DMS79 (cell line): ENCODE results near the gene ANKRD28.

Source experiments
- DNase-seq: peaks from one replicate; lab custom pipeline; 2025; lab: John Stamatoyannopoulos, UW

ANKRD28 gene

DNA sequence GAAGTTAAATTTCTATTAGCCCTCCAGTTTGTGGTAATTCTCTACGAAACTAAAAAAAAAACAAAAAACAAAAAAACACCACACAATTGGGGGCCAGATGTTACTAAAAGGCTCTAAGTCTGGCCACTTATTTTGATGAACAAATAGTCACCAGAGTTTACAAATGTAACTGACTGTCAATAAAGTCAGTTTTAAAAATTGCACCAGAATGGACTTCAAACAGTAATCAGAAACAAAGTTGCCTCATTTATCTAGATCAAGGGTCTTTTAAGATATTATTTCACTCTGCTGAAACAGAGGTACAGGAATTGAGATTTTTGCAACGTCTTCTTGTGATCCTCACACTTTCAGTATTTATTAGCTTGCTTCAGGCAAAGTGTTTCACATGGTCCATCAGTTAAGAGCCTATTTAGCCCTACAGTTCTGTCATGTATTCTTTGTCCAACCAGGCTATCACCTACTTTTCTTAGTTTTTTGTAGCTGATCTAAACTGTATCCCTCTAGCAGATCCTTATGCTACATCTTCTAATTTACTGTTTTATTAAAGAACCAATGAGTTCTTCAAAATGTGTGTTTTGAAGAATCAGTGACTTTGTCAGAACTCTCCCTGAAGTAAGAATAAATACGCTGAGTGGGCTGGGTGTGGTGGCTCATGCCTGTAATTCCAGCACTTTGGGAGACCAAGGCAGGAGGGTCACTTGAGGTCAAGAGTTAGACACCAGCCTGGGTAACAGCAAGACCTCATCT lies 74.7 kb downstream of the ANKRD28 start:
- DNase-seq, result no peak

DNA sequence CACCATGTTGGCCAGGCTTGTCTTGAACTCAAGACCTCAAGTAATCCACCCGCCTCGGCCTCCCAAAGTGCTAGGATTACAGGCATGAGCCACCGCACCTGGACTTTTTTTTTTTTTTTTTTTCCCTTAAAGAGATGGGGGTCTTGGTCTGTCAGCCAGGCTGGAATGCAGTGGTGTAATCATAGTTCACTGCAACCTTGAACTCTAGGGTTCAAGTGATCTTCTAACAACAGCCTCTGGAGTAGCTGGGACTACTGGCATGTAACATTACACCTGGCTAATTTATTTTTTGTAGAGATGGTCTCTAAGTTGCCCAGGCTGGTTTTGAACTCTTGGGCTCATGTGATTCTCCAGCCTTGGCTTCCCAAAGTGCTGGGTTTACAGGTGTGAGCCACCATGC lies 81.6 kb downstream of the ANKRD28 start:
- no peak for DNase-seq

DNA sequence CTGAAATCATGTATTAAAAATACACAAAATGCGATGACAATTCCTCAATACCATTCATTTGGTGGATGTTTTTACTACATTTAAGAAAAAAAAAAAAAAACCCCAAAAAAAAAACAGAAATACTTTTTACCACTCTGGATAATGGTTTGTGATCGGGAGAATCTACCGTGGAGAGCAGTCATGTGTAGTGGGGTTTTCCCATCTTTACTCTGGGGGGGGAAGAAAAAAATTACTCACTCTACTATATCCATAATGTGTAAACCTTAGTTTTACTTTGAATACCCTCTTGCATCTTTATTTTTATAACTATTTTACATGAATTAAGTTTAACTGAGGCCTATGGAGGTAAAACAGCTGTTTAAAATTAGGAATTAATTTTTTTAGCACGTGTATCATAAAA lies 83.3 kb downstream of the ANKRD28 start:
- no peak for DNase-seq

DNA sequence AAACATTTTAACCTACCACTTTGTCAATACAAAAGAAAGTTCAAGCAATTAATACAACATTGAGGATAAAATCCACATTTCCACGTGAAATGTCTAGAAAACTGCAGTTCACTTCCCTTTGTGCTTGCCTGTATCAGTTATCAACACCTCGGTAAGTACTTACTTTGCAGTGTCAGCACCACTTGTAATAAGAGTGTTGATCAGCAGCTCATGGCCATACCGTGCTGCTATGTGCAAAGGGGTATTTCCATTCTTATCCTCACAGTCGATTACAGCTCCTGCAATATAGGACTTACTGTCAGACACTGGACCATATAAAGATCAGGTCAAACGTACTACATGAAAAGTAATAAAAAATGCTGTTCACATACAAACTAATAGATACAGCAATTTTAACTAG lies 84.4 kb downstream of the ANKRD28 start:
- DNase-seq, result no peak

DNA sequence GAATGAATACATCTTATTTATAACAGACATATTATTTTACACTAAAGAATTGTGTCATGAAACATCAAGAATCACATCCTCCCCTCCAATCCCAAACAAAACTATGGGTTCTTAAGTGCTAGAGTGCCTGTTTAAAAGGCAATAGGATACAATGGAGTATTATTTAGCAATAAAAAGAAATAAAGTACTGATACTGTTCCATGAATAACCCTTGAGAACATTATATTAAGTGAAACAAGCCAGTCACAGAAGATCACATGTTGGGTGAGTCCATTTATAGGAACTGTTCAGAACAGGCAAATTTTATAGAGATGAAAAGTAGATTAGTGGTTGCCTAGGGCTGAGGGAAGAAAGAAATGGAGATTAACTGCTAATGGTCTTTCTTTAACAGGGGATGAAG lies 86.5 kb downstream of the ANKRD28 start:
- DNase-seq, result no peak

DNA sequence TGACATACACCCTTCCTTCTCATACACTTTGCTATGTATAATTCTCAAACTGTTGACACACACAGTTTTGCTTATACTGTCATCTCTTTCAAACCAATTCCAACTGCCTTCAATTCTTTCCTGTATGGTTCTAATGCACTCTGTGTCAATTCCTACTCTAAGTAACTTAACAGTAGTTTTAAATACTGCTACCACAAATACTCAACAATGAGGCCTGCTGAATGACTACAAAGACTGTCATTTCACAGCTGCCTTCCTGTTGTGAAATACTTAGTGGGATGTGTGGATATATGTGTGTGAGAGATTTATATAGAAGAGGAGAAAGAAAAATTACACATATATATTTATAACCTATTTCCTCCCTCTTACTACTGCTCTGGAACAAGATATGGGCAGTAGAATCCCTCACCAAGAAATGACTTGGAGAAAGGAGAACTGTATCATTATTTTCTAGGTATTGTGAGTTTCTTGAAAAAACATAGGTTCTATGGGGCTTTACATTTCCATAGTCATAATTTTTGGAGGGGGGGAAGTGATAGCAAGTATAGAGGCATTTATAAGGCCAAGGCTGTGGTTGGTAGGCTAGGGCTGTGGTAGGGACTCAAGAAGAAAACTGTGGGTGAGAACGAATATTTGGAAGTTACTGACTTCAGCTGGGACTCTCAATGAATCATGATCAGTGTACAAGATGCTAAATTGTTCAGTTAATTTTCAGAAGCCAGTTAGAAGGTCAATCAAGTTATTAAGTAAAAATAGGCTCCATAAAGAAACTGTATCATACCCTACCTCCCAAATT lies 88.7 kb downstream of the ANKRD28 start:
- DNase-seq, result no peak

DNA sequence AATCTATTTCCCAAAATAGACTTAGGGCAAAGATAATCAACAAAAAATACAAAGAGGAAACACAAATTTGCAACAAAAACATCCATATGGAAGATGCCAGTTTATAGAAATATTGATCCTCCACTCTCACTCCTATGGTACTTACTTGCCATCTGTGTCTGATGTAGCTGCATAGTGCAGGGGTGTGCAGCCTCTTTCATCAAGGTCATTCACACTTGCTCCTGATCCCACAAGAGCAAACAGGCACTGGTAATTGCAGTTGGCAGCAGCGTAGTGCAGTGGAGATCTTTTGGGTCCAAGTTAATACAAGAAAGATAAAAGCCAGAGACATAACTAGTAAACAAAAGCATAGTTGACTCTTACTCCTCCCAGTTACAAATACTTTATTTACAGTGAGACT lies 90.0 kb downstream of the ANKRD28 start:
- DNase-seq, result no peak

DNA sequence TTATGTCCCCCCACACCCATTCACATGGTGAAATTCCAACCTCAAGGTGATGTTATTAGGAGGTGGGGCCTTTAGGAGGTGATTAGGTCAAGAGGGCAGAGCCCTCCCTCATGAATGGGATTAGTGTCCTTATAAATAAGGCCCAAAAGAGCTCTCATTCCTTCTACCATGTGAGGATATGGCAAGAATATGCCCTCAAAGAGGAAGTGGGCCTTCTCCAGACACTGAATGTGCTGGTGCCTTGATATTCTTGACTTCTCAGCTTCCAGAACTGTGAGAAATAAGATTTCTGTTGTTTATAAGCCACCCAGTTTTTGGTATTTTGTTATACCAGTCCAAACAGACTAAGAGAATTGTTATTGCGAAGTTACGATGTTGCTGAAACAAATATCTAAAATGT lies 94.4 kb downstream of the ANKRD28 start:
- no peak for DNase-seq

DNA sequence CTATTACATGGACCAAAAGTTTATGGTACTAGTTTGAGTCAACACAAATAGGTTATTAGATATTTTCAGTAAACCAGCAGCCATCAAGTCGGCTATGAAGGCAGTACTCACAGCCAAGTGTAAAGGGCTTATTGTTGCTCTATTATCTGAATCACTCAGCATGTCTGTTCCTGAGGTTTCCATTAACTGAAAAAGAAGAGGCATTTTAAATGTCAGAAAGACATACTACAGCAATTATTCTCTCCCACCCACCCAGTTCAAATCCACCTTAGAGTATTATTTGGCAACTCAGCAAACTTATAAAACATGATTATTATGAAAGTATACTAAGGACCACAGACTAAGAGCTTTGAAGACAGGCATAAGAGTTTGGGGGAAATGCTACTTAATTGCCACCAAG lies 103.2 kb downstream of the ANKRD28 start:
- DNase-seq, result no peak

DNA sequence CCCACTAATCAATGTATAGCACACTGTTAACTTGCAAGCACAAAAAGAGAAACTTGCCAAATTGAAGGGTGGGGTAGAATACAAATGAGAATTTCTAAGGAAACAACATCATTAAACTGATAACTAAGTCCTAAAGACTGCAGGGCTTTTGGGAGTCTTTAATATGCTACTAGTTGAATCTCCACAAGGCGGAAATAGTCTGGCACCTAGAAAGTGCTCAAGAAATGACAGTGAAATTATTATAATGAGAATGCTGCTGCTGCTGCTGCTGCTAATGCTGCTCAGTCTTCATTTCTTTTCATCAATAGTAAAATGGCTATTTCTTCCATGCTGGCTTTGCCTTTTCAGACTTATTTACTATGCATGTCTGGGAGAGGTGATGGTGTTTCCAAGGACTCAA lies 104.4 kb downstream of the ANKRD28 start:
- DNase-seq, result no peak

DNA sequence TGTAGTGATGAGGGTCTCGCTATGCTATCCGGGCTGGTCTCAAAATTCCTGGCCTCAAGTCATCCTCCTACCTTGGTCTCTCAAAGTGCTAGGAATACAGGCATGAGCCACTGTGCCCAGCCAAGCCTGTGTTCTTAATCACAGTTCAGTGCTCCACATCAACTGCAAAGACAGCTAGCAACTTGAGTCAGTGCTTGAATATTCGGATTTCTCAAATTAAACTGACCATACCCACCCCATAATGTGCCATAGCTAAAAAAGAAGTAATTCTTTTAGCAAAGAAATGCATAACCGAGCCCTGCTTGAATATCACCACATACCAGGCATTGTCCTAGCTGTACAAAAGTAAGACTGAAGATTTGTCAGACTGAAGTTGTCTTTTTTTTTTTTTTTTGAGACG lies 107.0 kb downstream of the ANKRD28 start:
- DNase-seq, result no peak

DNA sequence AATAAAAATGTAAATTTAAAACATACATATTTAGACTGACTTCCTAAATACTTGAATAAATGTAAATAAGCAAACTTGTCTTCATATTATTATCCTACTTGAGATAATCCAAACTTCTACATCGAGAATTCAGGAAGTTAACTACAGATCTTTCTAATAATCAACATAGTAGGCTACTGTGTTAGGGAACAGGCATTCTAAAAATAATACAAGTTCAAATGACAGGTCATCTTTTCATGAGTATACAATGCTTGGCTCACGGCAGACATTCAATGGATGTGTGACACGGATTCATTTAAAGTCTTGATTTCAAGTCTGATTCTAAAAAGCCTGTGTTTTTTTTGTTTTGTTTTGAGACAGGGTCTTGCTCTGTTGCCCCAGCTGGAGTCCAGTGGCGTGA lies 107.5 kb downstream of the ANKRD28 start:
- no peak for DNase-seq

DNA sequence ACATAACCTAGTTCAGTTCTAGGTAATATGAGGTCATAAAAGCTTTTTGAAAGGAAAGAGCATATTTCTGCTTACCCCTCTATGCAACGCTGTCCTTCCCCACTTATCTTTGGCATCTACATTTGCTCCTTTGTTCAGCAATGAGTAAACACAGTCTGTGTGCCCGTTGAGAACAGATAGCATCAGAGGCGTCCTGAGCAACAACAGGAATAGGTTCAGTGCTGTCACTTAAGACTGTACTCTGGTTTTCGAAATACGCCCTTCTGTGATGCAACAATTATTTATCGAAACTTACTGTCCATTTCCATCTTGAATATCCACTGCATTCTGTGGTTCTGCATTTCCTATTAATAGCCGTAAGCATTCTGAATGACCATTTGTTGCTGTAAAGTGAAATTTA lies 111.9 kb downstream of the ANKRD28 start:
- DNase-seq, result no peak

DNA sequence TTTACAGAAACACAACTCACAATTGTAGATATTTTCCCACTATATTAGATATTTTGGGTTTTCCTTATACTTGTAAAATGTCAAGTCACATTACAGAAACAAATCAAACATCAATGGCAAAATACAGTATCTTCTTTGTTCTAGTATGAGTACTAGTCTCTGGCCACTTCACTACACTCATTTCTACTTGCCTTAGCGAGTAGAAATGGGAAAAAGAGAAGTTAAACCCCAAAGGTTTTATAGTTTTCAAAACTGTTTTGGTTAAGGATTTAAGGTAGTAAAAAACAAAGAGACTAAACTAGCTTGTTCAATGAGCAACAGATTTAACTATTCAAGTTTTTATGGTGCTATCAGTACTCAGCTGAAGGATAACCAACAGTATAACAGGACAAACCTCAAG lies 114.5 kb downstream of the ANKRD28 start:
- DNase-seq, result no peak

DNA sequence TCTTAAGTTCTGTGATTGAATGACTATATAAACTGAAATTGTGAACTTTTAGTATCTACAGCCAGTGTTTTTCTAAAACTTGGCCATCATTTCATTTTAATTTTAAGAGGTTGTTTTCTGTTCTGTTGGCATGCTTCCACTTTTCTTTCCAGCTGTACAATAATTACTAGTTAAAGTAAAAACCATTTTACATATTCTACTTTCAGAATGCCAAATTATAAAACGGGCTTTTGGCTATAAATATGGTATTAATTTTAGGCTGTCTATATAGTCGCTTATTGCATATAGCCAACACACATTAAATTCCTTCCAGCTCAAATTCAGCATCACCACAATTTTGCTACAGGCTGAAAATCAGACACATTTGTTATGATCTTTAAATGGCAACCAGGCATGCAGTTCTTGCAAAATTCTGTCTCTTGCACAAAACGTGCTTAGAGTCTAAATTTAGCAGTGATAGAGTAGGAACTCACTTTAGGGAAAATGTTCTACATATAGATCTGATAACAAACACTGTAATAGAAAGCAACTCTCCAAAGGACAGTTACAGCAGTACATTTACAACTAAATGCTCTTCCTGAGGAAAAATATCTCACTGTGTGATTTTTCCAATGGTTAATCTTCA lies 115.1 kb downstream of the ANKRD28 start:
- no peak for DNase-seq

DNA sequence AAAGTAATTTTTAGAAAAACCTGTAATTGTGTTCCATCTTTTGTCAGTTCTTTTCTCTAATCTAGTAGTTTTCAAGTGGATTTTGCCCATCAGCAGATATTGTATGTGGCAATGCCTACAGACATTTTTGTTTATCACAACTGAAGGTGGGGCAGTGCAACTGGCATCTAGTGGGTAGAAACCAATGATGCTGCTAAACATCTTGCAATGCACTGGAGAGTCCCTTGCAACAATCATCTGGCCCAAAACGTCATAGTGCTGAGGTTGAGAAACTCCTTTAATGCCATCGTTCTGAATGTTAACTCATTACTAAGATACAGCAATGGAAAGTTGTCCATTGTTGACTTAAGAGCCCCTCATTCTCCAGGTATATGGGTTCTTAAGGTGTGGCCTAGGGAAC lies 116.1 kb downstream of the ANKRD28 start:
- DNase-seq, result no peak

DNA sequence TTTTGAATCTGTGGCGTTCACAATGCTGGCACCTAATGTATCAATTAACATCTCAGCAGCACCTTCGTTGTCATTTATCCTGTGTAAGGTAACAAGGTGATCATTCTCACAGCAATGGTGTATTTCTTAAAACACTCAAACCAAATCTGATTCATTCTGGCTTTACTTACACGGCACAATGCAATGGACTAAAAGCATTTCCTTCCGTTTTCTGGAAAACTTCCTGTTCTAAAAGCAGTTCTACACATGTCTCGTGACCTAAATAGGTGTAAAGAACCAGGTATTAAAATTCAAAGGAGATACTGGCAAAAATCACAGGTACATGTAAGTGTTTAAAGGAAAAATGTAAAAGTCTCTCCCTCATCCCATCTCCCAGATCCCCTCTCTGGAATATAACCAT lies 118.5 kb downstream of the ANKRD28 start:
- no peak for DNase-seq

DNA sequence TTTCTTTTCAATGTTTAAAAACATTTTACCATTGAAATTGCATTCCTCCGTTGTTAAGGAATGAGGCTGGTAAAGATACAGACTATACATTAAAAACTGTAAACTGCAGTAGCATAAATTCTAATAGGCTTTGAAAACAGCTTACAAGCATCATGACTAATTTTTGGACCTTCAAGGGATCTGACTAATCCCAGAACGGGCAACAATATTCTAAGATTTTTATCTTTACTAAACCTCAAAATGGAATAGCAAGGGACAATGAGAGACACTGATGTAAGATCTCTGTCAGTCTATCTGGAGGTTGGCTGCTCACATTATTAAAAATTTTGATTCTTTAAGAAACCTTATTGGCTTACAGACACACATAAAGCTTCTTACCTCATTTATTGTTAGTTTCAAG lies 121.5 kb downstream of the ANKRD28 start:
- DNase-seq, result no peak

DNA sequence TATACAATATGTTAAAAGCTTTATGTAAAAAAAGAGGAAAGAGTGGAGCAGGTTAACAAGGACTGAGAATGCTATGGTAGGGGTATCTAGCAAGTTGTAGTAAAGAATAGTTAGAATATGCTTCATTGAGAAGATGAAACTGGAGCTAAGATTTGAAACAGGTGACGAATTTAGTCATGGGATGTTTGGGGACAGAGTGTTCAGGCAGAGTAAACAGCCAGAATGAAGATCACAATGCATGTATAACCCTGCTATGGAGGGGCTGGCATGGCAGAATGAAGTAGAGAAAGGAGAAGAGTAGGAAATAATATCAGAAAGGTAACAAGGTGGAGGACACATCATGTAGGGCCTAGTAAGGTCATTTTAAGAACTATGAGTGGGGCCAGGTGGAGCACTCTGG lies 124.2 kb downstream of the ANKRD28 start:
- DNase-seq, result no peak

DNA sequence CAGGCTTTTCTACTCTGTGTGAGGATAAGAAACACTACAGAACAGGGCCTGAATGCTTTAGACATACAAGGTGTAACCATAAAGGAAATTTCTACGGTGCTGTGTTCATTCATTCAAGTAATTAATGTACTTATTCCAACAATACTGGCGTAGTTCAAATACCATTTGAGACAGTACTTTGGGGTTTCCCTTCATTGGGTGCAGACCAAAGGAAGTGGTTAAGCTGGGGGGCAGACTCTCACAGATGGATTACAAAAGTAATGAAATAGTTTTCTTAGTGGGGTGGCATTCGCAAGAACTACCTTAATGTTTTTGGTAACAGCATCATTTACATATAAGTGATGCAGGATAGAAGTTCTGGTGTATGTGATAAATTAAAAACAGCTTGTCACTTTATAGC lies 130.3 kb downstream of the ANKRD28 start:
- DNase-seq, result no peak

DNA sequence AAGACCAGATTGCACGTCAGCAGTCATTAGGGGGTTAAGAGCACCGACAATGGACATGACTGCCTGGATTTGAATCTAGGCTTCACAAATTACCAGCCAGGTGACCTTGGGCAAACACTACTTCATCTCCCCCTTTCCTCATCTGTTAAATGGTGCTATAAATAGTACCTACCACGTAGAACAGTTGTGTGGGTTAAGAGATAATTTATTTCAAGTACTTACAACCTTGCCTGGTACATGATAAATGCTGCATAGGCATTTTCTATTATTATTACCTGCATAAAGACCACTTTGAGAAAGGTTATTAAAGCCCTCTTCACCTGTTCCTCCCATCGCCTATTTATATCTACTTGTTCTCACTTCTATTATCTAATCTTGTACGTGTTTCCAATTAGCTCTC lies 131.5 kb downstream of the ANKRD28 start:
- DNase-seq, result no peak

DNA sequence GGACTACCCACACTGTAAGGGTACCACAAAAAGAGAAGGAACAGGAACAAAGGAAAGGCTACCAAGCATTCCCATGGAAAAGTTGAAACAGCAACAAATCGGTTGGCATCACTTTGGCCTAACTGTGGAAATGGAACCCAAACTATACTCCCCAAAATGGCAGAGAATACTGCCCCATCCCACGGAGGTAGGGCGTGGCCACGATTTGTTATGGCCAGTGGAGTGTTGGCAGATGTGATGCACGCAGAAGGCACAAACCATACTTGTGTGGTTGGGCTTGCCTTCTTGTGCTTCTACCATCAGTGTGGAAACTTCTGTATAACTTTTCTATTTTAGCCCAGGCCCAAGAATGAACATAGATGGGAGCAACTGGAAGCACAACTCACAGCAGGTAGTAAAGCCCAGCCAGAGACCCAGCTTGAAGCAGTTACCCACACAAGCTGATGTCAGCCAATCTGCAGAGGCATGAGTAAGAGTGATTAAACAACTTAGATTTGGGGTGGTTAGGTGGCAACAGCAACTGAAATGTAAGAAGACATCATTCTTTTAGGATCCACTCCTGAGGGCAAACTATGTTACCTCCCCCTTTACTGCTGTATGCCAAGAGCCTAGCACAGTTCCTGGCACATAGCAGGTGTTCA lies 132.1 kb downstream of the ANKRD28 start:
- no peak for DNase-seq

DNA sequence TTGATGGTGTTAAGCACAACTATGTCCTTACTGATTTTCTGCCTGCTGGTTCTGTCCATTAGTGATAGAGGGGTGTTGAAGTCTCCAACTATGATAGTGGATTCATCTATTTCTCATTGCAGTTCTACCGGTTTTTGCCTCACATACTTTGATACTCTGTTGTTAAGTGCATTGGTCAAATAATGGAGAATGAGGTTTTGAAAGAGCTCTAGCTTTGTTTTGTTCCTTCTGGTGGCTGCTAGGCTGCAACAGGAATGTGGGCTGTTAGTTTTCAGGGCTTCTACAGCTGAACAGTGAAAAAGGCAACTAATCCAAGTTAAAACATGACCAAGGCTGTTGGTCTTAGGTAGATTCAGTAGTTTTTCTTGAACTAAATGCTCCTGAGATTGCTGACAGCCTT lies 133.6 kb downstream of the ANKRD28 start:
- DNase-seq, result no peak
